ENCODE data around the gene TRAF4.

DNA sequence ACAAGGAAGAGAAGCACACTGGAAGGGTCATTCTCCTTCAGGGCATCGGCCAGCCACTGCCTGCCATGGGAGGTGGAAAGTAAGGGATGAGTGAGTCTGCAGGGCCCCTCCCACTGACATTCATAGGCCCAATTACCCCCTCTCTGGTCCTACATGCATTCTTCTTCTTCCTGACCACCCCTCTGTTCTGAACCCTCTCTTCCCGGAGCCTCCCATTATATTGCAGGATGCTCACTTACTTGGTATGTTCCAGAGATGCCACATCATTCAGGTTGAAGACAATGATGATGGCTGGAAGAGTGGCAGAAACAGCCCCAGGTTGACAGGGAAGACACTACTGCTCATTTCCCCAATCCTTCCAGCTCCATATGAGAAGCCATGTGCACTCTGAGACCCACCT lies 28.6 kb upstream of the TRAF4 start:
- TF ChIP-seq, protein P1, sequence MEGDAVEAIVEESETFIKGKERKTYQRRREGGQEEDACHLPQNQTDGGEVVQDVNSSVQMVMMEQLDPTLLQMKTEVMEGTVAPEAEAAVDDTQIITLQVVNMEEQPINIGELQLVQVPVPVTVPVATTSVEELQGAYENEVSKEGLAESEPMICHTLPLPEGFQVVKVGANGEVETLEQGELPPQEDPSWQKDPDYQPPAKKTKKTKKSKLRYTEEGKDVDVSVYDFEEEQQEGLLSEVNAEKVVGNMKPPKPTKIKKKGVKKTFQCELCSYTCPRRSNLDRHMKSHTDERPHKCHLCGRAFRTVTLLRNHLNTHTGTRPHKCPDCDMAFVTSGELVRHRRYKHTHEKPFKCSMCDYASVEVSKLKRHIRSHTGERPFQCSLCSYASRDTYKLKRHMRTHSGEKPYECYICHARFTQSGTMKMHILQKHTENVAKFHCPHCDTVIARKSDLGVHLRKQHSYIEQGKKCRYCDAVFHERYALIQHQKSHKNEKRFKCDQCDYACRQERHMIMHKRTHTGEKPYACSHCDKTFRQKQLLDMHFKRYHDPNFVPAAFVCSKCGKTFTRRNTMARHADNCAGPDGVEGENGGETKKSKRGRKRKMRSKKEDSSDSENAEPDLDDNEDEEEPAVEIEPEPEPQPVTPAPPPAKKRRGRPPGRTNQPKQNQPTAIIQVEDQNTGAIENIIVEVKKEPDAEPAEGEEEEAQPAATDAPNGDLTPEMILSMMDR (IDR thresholded peaks at IDR 0.05; ENCODE audit: borderline replicate concordance, extremely low read depth, low read length, poor library complexity, severe bottlenecking), result no peak
- TF ChIP-seq EZH2 (IDR thresholded peaks at IDR 0.05; ENCODE audit: borderline replicate concordance, low read depth, low read length, severe bottlenecking), result no peak

All from DND-41 (cell line).